Psoas muscle (tissue), 8 donors: ENCODE data around the gene CRHR2. TPM values are rescaled to one million over a fixed set of nuclear protein-coding genes. Genes with fewer than 3 reads are reported as not detected.

Experiments
- ATAC-seq, 4 donors: fragments of 200-7000 bp; cut with Tn5 transposase; one replicate each; pipeline ENCODE4 v1.9.1; 2020; ENCODE audit warnings: moderate library complexity in 3 of 4, mild to moderate bottlenecking in 2 of 4
- DNase-seq, 2 donors: peaks; one replicate each; pipeline ENCODE4 v3.0.0-alpha.2; 2020
- H3K27ac ChIP-seq: fragments of 200-600 bp; one replicate; pipeline ENCODE4 v1.8.0; 2022
- H3K27me3 ChIP-seq, 3 donors: fragments of 200-600 bp in 1 of 3; one replicate each; pipeline versions ENCODE4 v1.6.1 to v1.8.0; 2013 to 2022; ENCODE audit warnings: low read length in 2 of 3, mild to moderate bottlenecking in 2 of 3, moderate library complexity in 1 of 3; ENCODE audit not compliant: insufficient read depth in 3 of 3
- H3K36me3 ChIP-seq, 2 donors: fragments of 200-600 bp in 1 of 2; one replicate each; pipeline versions ENCODE4 v1.6.1 to v1.8.0; 2013 to 2022; ENCODE audit warnings: low read depth in 1 of 2, mild to moderate bottlenecking in 1 of 2, moderate library complexity in 1 of 2; ENCODE audit not compliant: insufficient read depth in 1 of 2
- H3K4me1 ChIP-seq: fragments of 200-600 bp; one replicate; pipeline ENCODE4 v1.8.0; 2022
- H3K4me3 ChIP-seq: fragments of 200-600 bp; one replicate; pipeline ENCODE4 v1.8.0; 2022; ENCODE audit warnings: mild to moderate bottlenecking
- H3K9me3 ChIP-seq: fragments of 200-600 bp; one replicate; pipeline ENCODE4 v1.8.0; 2022
- WGBS, 3 donors: extraction: QIAGEN DNeasy Blood & Tissue Kit; methylation state at CpG; one replicate each; pipeline versions ENCODE4 v1.1.6 to v1.1.7; 2013; 5-methylcytosine and 5-hydroxymethylcytosine counted together
- intact Hi-C, 2 donors: fragments of 100-400 bp; cut with DNase I; formaldehyde crosslinking; loops; one replicate each; pipeline versions ENCODE4 v1.11.0 to v1.14.2; 2022
- polyA plus RNA-seq, 3 donors: library from polyadenylated mRNA; stranded (reverse); fragments of 200-250 nt; gene quantifications; one replicate each; pipeline ENCODE4 v1.2.3, GENCODE V29; 2013
- total RNA-seq, 4 donors: library from RNA; stranded (reverse); fragmentation: NEBNext Ultra II Directional in 2 of 4; extraction: Animal tissue kit (Norgen Biotek cat#: 25700) in 2 of 4; gene quantifications; one replicate each; pipeline versions ENCODE4 v1.2.1 to v1.2.4, GENCODE V29; 2021 to 2023
- TF ChIP-seq, protein P1 (sequence below): fragments of 200-600 bp; IDR thresholded peaks from one replicate; pipeline ENCODE4 v1.8.0; 2022; ENCODE audit warnings: antibody characterized with exemption
- donor health status: healthy with polysubstance abuse.
- donor health status: DM: no; HTN: no; CAD: no; lungs with moderate emphysema.
- donor health status: Bipolar disorder and iron deficiency.
- donor health status: healthy.
- donor health status: DM: yes; HTN: yes; CAD: no.
- donor health status: DM: no; HTN: no; CAD: no.
- donor health status: DM: no; HTN: no; CAD: no.
- donor health status: DM: yes; HTN: yes; CAD: no.

CRHR2 gene
- total and polyA plus RNA-seq, 7 donors, result 0.09 to 1.3 (median 0.34) TPM

DNA sequence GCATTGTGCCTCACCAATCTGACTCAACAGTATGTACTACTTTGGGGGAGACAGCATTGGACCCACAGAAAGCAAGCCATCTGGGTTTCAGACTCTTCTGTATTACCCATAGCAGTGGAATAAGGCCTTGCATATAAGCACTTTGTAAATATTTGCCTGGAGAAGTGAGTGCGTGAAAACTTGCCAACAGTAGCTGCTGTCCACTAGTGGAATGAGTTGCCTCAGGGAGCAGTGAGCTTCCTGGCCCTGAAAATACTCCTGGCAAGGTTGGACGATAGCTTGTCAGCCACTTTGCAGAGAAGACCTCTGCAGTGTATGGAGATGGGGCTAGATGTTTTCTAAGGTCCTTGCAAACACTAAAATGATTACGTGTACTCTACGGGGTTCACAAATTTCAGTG is 65.9 kb downstream of the CRHR2 start:
- DNase-seq (no peak), ATAC-seq (no peak)
- Histone ChIP-seq H3K4me1 (no peaks in the 10 kb centered on the region), H3K36me3 (peaks cover 16 to 99% of the 10 kb centered on the region in 2 donors), H3K4me3 (no peak overlapping the region), H3K27ac (no peak overlapping the region), H3K27me3 (no peaks in the 10 kb centered on the region), H3K9me3 (no peaks in the 10 kb centered on the region)
- intact Hi-C loops, result loop anchor here in 1 of 2 donors (10.0 kb wide), 1 partner anchor 118 kb away; no protein-coding TSS in a partner anchor
- TF ChIP-seq, protein P1, sequence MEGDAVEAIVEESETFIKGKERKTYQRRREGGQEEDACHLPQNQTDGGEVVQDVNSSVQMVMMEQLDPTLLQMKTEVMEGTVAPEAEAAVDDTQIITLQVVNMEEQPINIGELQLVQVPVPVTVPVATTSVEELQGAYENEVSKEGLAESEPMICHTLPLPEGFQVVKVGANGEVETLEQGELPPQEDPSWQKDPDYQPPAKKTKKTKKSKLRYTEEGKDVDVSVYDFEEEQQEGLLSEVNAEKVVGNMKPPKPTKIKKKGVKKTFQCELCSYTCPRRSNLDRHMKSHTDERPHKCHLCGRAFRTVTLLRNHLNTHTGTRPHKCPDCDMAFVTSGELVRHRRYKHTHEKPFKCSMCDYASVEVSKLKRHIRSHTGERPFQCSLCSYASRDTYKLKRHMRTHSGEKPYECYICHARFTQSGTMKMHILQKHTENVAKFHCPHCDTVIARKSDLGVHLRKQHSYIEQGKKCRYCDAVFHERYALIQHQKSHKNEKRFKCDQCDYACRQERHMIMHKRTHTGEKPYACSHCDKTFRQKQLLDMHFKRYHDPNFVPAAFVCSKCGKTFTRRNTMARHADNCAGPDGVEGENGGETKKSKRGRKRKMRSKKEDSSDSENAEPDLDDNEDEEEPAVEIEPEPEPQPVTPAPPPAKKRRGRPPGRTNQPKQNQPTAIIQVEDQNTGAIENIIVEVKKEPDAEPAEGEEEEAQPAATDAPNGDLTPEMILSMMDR, result no peak
- WGBS, 3 donors, result 72 to 85% (median 74%) methylated on average over 4 of the region's 4 CpGs

DNA sequence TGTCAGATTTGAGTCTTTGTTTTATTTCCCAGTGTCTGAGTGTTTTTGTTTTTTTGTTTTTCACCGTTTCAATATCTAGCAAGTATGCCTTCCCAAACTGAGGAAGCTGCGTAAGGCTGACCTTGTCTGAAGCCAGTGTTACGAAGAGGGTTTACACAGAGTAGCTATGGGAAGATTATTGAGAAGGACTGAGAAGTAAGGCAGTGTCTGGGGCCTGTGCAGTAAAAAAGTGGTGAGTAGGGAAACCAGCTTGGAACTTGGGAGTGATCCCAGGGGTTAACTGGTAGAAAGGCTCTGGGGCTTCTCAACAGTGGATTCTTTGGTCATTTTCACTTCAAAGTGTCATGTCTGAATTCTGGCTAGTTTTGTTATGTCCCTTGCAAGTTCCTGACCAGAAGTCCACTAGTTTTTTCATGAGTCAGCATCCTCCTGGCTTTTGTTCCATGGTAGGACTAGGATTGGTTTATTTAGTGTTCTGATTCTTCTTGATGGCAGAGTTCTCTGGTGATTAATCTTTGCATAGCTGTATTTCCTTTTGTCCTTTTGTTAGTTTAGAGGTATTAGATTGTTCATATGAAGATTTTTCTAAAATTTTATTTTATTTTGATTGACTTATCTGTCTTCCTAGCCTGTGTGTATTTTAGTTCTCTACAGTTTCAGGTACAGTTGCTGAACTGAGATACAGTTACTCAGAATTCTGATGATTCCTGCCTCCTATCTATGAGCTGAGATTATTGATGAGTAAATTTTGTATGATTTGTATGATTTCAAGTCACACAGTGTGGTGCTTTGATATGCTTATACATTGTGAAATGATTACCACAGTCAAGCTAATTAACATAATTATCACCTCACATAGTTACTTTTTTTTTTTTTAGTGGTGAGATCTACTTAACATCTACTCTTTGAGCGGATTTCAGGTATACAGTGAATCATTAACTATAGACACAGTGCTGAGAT is 68.6 kb downstream of the CRHR2 start:
- Histone ChIP-seq H3K27ac (no peak overlapping the region), H3K4me3 (no peak overlapping the region), H3K36me3 (peaks cover 15 to 99% of the 10 kb centered on the region in 2 donors), H3K4me1 (no peaks in the 10 kb centered on the region), H3K9me3 (no peaks in the 10 kb centered on the region), H3K27me3 (no peaks in the 10 kb centered on the region)
- TF ChIP-seq, protein P1, result no peak
- WGBS, 3 donors, result 95 to 97% (median 97%) methylated on average over 4 of the region's 4 CpGs
- ATAC-seq (no peak), DNase-seq (no peak)
- intact Hi-C loops, result loop anchor here in 1 of 2 donors (10.0 kb wide), 1 partner anchor 121 kb away; no protein-coding TSS in a partner anchor

DNA sequence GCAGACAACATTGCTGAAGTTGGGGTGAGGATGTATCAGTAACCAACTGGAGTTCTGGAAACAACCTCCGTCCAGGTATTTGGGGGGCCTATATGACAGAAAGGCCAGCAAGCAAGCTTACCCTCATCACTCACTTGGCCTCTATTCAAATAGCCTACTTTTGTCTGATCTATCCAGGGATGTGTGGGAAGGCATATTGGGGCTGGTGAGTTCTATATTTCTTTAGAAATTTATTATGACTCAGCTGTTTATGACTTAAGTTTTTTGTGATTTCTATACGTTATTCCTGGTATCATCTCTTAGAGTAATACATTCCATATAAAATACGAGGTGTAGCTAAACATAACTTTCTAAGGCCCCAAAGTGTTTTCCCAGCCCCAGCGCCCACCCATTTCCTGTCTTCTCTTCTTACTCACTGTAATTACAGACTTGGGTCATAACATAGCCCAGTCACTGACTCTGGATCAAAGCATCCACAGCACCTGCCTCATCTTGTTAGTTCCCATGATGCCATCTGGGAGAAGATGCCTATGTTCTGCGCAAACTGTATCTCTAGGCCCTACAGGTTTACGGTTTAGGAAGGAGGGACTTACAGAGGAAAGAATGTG is 69.5 kb downstream of the CRHR2 start:
- ATAC-seq (no peak), DNase-seq (no peak)
- no peaks in the 10 kb centered on the region for H3K4me1 ChIP-seq
- WGBS, 3 donors, result 88% methylated on average over 6 of the region's 6 CpGs
- no peaks in the 10 kb centered on the region for H3K27me3 ChIP-seq
- TF ChIP-seq, protein P1, result no peak
- intact Hi-C loops, result loop anchor here in 1 of 2 donors (10.0 kb wide), 1 partner anchor 122 kb away; no protein-coding TSS in a partner anchor
- no peak overlapping the region for H3K27ac ChIP-seq
- no peaks in the 10 kb centered on the region for H3K9me3 ChIP-seq
- peaks cover 15 to 99% of the 10 kb centered on the region in 2 donors for H3K36me3 ChIP-seq
- H3K4me3 ChIP-seq, result no peak overlapping the region

DNA sequence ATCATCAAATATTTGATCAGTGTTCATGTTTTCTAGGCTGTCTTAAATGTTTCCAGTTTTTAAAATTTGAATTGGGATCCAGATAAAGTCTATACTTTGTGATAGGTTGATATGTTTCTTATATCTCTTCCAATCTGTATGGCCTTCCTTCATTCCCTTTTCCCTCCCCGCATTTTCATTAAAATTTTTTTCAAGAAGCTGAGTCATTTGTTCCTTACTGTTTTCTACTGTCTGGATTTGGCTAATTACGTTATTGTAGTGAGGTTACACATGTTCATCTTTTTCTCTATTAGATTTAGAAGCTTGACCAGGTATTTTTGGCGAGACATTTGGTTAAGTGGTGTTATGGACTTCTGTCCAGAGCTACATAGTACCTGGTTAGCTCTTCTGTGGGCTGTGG is 76.4 kb downstream of the CRHR2 start:
- H3K4me3 ChIP-seq, result no peak overlapping the region
- DNase-seq, result no peak
- no peaks in the 10 kb centered on the region for H3K4me1 ChIP-seq
- H3K27ac ChIP-seq, result no peak overlapping the region
- ATAC-seq, result no peak
- WGBS, 3 donors, result 97 to 99% (median 97%) methylated on average over 3 of the region's 3 CpGs
- TF ChIP-seq, protein P1, result no peak
- H3K9me3 ChIP-seq, result no peaks in the 10 kb centered on the region
- peaks cover 8 to 100% of the 10 kb centered on the region in 2 donors for H3K36me3 ChIP-seq
- no peaks in the 10 kb centered on the region for H3K27me3 ChIP-seq
- intact Hi-C loops, result no loop called here
